ENCODE data around the gene SLC2A4RG.

The SLC2A4RG gene

DNA sequence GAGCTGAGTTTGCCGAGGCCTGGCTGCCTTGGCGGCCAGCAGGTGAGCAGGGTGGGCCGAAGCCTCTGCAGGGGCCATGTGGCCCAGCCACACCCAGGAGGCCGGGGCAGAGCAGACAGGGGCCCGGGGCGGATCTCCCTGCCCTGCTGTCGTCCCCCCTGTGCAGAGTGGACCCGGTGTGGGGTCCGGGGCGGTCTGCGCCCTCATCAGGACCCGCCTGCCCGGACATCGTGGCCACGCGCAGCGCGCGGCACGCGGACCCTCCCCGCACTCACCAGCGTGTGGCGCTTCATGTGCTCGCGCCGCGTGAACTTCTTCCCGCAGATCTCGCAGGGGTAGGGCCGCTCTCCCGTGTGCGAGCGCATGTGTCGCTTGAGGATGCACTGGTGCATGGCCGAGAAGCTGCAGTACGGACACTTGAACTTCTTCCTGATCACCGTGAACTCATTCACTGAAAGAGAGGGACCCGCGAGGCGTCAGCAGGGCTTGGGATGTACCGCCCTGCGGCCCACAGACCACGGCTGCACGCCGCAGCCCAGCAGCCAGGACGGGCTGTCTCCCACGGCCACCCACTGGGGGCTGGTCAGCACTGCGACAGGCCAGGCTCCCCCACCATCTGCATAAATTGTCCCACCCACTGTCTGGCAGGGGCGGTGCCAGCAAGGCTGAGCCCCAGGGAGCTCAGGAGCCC is 13.0 kb downstream of the SLC2A4RG start:
- in situ Hi-C loops (cut with MboI; ENCODE audit: low sequenced_read_pairs): no loop called here

DNA sequence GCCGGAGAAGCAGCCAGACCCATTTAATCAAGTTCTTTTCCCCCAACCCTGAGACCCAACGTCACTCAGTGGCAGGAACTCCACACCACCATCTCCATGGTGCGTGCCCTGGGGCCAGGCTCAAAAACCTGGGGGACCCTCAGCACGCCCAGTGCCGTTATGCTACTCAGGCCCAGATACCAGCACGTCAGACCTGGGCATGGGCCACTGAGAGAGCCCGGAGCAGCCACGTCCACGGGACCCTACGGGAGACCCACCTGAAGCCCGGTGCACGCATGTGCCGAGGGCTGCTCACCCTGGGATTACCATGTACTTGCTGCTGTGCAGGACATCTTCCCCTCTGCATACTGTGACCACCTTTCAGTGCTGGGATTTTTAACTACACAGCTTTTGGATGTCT is 13.8 kb downstream of the SLC2A4RG start:
- in situ Hi-C loops (cut with MboI; ENCODE audit: low sequenced_read_pairs): no loop called here

DNA sequence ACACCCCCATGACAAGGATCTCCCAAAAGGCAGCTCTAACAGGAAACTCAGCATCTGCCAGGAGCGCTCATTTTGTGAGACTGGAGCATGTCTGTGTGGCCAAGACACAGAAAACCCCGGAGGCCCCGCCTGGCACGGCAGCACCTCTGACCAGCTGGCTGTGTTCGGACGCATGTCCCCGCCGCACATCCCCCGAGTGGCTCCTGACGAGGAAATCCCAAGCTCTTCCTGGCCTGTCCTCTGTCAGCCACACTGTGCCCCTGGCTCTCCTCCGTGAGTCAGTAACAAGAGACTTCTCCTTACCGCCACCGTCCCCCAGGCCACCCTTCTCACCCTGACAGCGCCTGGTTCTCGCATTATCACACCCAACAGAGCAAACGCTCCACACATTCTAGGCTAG is 14.4 kb downstream of the SLC2A4RG start:
- in situ Hi-C loops (cut with MboI; ENCODE audit: low sequenced_read_pairs): no loop called here

DNA sequence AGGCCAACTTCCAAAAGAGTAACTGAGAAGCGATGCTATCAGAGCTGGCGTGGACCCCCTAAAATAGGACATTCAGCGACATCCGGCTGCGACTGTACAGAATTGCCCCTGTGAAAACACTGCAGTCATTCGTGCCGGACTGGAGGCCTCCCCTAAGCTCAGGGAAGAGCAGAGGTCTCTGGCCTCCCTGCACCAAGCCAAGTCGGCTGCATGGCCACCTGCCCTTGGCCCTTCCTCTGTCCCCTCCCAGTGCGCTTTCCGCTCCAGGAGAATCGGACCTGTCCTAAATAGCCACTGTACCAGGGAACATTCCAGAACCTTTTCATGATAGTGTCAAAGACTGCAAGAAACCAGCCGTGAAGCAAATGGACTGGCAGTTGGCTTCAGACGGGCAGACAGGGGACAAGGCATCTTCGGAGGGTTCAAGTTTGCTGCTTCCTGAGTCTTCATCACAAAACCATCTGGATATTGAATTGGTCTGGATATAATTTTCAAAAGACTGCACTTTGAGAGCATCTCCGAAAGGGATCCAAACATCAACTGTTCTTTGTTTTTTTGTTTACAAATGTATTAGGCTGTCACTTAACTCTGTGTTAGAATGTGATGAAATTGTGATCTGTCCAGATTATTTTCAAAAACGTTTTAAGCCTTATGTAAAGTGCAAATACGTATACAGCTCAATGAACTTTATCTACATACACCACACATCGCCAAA is 16.5 kb downstream of the SLC2A4RG start:
- in situ Hi-C loops (cut with MboI; ENCODE audit: low sequenced_read_pairs): no loop called here

DNA sequence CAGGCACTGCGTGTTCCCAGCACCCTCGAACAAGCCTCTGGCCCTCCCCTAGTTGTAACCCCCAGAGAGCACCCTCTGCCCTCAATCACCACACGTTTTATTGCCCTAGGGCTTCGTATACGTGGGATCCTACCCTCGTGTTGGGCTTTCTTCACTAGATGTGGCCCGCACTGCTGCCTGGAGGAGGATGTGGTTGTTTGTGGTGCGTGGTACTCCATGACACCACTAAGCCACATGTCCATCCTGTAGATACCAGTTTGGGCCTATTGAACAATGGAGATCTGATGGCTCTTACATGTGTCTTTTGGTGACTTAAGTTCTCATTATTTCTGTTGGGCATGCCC is 17.0 kb downstream of the SLC2A4RG start:
- in situ Hi-C loops (cut with MboI; ENCODE audit: low sequenced_read_pairs): no loop called here

DNA sequence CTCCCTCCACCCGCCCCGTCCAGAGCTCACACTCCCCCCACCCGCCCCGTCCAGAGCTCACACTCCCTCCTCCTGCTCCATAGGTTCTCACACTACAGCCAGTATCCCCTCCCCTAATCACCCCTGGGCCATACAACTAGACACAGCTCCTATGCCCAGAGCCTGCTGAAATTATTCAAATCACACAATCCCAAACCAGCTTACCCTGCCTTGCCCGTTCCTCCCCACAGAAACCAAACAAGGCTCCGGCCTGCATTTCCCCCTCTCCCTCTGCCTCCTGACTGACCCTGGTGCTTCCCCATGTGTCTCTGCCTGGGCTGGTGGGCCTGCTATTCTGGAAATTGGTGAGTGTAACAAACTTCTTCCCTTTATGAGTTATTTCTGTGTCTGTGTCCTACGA is 18.6 kb downstream of the SLC2A4RG start:
- in situ Hi-C loops (cut with MboI; ENCODE audit: low sequenced_read_pairs): no loop called here

DNA sequence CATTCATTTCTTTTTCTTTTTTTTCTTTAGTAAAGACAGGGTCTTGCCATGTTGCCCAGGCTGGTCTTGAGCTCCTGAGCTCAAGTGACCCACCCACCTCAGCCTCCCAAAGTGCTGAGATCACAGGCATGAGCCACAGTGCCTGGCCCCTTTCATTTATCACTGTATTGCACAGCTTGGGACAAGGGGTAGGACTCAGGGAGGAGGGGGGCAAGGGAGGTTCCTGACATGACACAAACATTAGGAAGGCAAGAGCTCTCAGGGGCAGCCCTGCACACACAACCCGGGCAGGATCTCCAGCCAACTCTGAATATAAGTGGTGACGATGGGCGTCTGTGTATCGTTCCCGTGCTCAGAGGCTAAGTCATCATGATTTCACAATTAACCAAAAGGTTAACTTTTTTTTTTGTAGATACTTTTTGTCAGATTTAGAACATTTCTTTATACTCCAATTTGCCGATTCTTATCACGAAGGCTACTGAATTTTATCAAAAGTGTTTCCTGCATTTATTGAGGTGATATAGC is 19.9 kb downstream of the SLC2A4RG start:
- in situ Hi-C loops (cut with MboI; ENCODE audit: low sequenced_read_pairs): no loop called here

DNA sequence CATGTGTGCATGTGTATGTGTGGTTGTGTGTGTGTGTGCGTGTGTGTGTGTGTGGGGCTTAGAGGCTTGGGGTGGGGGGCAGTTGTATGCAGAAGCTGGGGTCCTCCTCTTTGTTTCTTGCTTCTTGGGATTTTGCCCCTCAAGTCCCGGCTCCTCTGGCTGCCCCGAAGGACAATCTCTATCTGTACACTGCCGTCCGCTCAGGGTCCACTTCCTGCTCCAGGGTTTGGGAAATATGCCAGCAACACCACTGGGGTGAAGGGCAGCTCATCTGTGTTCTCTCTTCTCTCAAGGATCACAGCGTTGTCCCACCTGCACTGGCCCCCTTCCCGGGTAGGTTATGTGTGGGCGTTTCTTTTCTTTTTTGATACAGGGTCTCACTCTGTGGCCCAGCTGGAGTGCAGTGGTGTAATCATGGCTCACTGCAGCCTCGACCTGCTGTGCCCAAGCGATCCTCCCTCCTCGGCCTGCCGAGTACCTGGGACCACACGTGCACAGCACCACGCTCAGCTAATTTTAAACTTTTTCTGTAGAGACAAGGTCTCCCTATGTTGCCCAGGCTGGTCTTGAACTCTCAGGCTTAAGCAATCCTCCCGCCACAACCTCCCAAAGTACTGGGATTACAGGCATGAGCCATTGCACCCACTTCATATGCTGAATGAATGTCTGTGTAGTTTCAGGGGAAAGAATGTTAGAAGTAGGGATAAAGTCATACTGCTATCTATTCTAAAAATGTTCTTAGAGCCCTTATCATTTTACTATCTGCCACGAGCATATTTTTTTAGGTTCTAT is 25.7 kb downstream of the SLC2A4RG start:
- in situ Hi-C loops (cut with MboI; ENCODE audit: low sequenced_read_pairs): no loop called here

DNA sequence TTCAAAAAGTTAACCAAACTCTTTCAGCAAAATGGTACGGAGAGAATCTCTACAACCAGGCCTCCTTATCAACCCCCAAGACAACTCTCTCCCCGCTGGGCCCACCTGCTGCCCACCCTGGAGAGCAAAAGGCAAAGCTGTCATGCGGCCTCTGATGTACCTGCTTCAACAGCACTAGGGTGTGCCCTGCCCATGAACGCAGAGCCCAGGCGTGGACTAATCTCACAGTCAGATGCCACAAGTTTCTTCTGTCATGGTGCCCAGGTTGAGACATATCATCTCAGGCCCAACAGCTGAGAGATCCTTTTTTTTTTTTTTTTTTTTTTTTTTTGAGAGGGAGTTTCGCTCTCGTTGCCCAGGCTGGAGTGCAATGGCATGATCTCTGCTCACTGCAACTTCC is 26.3 kb downstream of the SLC2A4RG start:
- in situ Hi-C loops (cut with MboI; ENCODE audit: low sequenced_read_pairs): no loop called here

DNA sequence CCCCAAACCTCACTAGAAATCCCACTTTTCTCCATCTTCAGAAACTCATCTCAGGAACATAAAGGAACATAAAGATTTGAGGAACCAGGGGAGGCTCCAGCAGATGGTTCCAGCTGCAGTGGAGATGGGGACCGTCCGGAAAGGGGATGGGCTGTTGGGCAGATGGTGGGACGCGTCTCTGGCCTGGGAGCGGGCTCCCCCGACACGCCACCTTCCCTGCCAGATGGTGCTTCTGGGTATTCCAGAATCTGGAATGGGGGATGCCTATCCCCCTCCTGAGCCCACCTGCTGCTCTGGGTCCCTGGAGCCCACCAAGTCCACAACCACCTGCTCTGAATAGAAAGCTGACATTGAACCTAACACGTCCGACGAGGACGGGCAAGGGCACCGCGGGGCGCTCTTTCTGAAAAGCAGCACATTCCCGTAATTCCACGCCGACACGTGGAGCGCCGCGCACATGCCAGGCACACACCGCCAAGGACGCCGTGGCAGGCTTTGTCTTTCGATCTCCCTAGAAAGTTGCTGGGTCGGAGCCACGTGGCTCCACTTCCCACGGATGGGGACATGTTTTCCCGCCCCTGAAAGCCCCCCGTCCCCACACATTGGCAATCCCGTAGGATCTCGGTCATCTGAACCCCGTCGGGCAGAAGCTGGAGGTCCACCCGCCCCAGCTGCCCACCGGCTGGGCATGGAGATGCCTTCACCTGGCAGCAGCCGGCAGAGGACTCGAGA is 27.3 kb downstream of the SLC2A4RG start:
- in situ Hi-C loops (cut with MboI; ENCODE audit: low sequenced_read_pairs): no loop called here

DNA sequence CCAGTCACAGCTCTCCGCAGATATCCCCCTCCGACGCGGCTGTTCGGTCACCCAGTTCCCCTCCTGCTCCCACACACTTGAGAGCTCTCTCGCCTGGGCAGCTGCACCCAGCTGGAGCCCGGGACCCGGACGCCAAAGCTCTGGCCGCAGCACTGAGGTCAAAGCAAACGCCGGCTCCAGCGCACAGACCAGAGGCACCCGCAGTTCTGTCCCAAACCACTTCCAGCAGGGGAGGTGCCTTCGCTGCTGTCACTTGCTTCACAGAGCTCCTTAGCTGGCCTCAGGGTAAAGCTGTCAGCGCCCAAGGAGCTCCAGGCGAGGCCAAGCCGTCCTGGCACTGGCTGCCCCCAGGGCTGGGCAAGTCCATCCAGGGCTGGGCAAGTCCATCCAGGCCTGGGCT is 27.9 kb downstream of the SLC2A4RG start:
- in situ Hi-C loops (cut with MboI; ENCODE audit: low sequenced_read_pairs): no loop called here

DNA sequence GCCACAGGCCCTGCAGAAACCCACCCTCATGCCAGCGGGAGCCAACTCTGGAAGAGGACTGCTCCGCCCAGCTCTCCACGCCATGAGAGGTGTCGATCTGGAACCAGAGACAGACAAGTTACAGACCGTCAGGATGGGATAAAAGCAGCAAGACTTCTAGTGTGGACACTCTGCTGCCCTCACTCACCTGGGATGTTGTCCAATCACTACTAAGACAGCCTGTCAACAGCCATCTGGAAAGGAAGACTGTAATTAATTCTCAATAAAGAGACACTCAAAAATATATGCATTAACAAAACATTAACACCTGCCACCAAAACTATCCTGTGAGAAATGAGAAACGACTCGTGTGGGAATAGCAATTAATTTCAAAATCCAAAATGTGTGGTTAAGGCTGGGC is 28.3 kb downstream of the SLC2A4RG start:
- in situ Hi-C loops (cut with MboI; ENCODE audit: low sequenced_read_pairs): no loop called here

DNA sequence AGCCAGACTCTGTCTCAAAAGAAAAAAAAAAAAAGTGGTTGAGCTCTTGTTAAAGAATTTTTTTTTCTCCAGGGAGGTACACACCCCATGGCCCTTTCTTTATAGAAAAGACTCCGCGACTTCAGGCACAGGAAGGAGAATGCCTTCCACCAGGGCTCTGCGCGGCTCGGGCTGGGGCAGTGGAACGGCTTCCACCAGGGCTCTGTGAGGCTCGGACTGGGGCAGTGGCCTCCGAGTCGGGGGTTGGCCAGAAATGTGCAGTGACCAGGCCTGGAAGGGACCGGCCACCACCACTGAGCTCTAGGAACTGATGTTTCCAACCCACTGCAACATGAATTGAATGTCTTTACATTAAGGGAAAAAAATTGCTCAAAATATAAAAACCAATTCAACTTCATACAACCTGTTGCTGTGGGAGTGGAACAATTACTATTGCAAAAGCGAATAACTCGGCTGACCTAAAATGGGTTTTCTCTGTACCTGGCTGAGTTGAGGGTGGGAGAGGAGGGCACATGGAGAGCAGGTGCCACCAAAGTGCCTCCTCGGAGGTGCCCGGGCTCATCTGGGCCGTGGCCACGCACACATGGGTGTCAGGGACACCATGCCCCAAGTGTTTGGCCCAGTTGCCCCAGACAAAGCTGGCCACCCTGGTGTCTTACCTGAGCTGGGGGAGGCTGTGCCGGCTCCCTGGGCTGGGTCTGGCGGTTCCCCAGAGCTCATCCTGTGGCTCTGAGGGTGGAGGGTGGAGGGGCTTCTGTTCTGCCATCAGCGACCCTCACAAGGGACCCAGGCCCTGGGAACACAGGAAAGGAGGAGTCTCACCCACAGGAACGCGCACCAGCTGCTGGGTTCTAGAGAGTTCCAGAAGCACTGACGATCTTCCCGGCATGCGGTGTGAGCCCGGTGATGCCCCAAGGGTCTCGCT is 29.3 kb downstream of the SLC2A4RG start:
- in situ Hi-C loops (cut with MboI; ENCODE audit: low sequenced_read_pairs): no loop called here

DNA sequence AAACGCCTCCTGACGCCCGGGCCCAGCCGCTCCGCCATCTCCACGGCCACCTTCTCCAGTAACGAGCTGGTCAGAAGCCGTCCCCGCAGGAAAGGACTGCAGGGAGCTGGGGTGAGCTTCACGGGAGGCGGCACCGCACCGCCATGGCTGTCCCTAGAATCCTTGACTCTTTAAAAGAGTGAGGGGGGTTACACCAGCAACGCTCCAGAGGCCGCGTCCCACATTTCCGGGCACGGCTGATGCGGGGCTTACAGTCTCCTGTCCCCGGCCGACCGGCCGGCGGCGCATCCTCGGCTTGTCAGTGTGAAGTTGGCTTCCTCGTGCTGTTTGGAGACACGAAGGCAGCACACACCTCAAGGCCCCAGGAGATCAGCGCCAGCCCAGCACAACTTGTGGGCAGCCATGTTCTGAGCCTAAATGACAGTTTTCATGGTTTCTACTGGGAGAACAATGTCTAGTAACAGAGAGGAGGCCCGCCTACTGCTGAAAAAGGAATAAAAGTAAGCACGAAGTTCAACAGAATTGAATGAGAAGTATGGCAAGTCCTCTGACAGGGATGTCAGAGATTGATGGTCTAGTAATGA is 30.4 kb downstream of the SLC2A4RG start:
- in situ Hi-C loops (cut with MboI; ENCODE audit: low sequenced_read_pairs): no loop called here

DNA sequence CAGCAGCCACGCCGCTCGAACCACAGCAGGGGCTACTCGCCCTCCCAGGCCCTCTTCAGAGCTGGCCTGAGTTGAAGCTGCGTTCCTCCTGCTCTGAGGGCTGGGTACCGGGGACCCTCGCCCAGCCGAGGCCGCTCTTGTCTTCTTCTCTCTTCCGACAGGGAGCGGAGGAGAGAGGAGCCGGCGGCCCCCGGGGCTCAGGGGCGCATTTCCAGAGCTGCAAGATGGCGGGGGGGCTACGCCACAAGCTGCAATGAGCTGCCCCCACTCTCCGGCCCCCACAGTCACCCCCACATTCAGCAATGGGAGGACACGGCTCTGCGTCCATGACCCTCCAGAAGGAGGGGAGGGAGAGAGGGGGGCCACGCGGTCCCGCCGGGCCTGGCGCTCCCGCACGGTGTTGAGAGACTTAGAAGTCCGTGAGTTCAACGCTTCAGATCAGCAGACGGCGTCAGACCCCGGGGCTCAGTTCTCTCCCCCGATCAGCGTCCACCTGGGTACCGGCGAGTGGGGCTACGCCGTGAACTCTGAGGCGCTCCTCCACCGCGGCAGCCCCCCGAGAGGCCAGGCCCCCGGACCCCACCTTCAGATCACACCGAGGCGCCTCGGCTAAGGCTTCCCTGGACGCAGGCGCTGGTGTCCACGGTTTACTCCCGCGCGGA is 31.6 kb downstream of the SLC2A4RG start:
- in situ Hi-C loops (cut with MboI; ENCODE audit: low sequenced_read_pairs): no loop called here

DNA sequence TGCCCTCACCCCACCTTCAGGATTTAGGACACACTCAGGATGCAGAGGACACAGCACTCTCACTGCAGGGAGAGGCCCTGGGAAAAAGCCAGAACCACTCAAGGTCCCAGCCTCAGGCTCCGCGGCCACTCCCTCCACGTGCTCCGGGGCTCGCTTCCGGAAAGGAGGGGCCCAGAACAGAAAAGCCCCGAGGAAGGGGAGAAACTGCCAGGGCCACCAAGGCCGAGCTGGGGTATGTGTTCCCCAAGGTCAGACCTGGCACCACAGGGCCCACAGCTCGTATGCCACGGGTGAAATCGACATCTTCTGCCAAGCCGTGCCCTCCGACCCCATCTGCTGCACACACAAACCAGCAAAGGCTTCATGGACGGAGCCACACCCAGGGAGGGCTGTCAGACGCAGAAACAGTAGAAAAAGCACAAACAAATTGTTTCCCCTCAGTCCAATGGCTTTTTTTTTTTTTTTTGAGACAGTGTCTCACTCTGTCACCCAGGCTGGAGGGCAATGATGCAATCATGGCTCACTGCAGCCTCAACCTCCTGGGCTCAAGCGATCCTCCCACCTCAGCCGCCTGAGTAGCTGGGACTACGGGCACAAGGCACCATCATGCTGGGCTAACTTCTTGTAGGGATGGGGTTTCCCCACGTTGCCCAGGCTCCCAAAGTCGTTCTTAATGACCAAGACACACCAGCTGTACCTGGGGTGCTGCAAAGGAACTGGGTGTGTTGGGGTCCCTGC is 33.4 kb downstream of the SLC2A4RG start:
- in situ Hi-C loops (cut with MboI; ENCODE audit: low sequenced_read_pairs): no loop called here

DNA sequence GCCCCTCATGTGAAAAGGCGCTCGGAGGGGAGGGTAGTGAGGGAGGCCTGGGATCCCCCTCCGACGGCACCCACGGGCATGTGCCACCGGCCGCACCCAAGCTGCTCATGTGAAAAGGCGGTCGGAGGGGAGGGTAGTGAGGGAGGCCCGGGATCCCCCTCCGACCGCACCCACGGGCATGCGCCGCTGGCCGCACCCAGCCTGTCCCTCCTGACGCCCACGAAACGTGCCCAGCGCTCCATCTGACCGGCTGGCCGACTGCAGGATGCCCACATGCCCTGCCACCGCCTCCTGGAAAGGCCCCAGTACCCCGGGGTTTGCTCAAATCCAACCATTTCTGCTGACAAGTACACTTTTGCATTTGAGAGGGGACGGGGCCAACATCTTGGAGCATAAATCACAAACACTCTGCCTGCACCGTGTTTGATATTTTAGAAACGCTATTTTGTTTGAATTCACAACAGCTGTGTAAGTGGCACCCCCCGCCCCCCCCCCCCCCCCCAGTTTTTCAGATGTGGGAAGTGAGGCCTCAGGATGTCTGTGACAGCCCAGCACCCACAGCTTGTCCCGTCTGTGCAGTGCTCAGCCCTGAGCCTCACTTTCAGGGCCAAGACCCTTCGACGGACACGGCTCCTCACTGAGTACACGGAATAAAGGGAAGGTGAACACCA is 34.1 kb downstream of the SLC2A4RG start:
- in situ Hi-C loops (cut with MboI; ENCODE audit: low sequenced_read_pairs): no loop called here

DNA sequence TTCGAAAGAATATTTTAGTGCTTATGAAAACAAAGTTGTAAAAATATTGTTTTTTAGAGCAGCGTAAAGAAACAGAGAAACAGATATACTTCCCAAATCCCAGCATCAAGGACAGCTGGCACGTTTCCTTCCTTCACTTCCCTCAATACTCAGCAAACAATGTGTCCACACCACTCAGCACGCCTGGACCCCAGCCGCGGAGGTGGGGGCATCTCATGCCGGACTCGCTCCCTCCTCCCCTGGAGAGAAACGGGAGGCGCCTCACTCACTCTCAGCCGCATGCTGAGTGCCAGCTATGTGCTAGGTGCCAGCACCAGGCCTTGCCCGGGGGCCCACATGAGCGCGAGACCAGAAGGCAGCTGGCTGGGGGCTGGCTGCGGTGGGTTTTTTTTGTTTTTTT is 34.7 kb downstream of the SLC2A4RG start:
- in situ Hi-C loops (cut with MboI; ENCODE audit: low sequenced_read_pairs): no loop called here
